ENCODE results near the gene COL15A1.

DNA sequence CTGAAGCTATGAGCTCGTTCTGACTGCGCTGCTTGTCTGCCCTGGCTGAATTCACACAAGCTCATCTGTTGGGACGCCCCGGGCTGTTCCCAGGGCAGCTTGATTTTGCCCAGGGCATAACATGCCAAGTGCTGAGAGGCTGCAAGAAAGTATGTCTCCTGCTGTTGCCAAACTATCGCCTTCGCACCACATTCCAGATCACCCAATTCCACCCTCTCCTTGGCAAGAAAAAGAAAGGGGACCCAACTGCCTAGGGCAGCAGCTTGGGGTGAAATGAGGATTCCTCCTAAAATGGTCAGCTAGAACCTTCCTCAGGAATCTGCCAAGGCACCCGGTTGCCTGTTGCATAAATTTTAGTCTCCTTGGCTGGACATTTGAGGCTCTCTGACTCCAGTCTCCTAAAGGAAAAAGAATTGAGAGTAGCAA lies 21.2 kb downstream of the COL15A1 start:
- TF ChIP-seq TSC22D2 (CRISPR knock-in tag; IDR thresholded peaks at IDR 0.05; ENCODE audit: borderline replicate concordance): no peak
- TF ChIP-seq, protein P1, sequence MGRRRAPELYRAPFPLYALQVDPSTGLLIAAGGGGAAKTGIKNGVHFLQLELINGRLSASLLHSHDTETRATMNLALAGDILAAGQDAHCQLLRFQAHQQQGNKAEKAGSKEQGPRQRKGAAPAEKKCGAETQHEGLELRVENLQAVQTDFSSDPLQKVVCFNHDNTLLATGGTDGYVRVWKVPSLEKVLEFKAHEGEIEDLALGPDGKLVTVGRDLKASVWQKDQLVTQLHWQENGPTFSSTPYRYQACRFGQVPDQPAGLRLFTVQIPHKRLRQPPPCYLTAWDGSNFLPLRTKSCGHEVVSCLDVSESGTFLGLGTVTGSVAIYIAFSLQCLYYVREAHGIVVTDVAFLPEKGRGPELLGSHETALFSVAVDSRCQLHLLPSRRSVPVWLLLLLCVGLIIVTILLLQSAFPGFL (CRISPR knock-in tag; IDR thresholded peaks at IDR 0.05): no peak
